Spinal cord (tissue), 10 donors: ENCODE results near the gene RNLS. TPM values are rescaled to one million over a fixed set of nuclear protein-coding genes. Genes with fewer than 3 reads are reported as not detected.
A peak's percentile ranks its signal among the peaks of the same experiment; 100 is the strongest.

Experiments used
- DNase-seq, 6 donors: peaks; one replicate each; pipeline versions ENCODE4 v3.0.0 to v3.0.0-alpha.2; 2013 to 2015; ENCODE audit warnings: low spot score in 6 of 6, low read depth in 4 of 6
- H3K27ac ChIP-seq: one replicate; pipeline ENCODE4 v1.5.1; 2013; ENCODE audit warnings: low read depth, low read length, control low read depth
- H3K27me3 ChIP-seq: one replicate; pipeline ENCODE4 v1.6.1; 2013; ENCODE audit warnings: low read length; ENCODE audit not compliant: control insufficient read depth, insufficient read depth
- H3K36me3 ChIP-seq: one replicate; pipeline ENCODE4 v1.6.1; 2013; ENCODE audit warnings: low read length; ENCODE audit not compliant: control insufficient read depth, insufficient read depth
- H3K4me1 ChIP-seq: one replicate; pipeline ENCODE4 v1.6.1; 2013; ENCODE audit warnings: low read length; ENCODE audit not compliant: control insufficient read depth, insufficient read depth
- H3K4me3 ChIP-seq: one replicate; pipeline ENCODE4 v1.5.1; 2013; ENCODE audit warnings: low read depth, low read length, control low read depth
- H3K9me3 ChIP-seq: one replicate; pipeline ENCODE4 v1.6.1; 2013; ENCODE audit warnings: low read length; ENCODE audit not compliant: control insufficient read depth, insufficient read depth
- WGBS: methylation state at CpG from one replicate; pipeline ENCODE4 v1.1.5; 2013; ENCODE audit warnings: missing lambda C conversion rate; ENCODE audit not compliant: insufficient coverage; 5-methylcytosine and 5-hydroxymethylcytosine counted together
- polyA plus RNA-seq, 2 donors: library from polyadenylated mRNA; unstranded; fragments of 120-200 nt; gene quantifications; one replicate each; pipeline ENCODE4 v1.2.1, GENCODE V29; 2013; ENCODE audit not compliant: insufficient read length in 2 of 2
- small RNA-seq: library from RNA; depleted of rRNA; stranded (forward); fragments of <200 nt; gene quantifications from one replicate; pipeline ENCODE3, GENCODE V24; 2014; ENCODE audit warnings: low replicate concordance
- total RNA-seq, 2 donors: library from RNA; depleted of rRNA in 1 of 2; stranded (reverse); fragments of 120-200 nt in 1 of 2; fragments of >200 nt in 1 of 2; gene quantifications; one replicate each; pipeline versions ENCODE4 v1.2.3 to v1.2.4, GENCODE V29; 2013 to 2014
- donor health status: healthy.

RNLS gene
- total and polyA plus RNA-seq, 4 donors = 6.1 to 16.1 (median 7.7) TPM

GRCh38 chr10:88228130-88228529, 355.0 kb downstream of the RNLS start:
- H3K27me3 ChIP-seq = no peaks in the 10 kb centered on the region
- WGBS = 92% methylated on average over 4 of the region's 4 CpGs

GRCh38 chr10:88227342-88228018, 355.6 kb downstream of the RNLS start:
- 73% methylated on average over 8 of the region's 8 CpGs for WGBS
- Histone ChIP-seq H3K4me3 (no peak overlapping the region), H3K27me3 (no peaks in the 10 kb centered on the region), H3K36me3 (no peaks in the 10 kb centered on the region), H3K9me3 (no peaks in the 10 kb centered on the region), H3K4me1 (peaks cover 6% of the 10 kb centered on the region), H3K27ac (peak overlapping the region; percentile 54)
- peak in 2 of 6 donors; percentile 16 to 23 for DNase-seq

More at GRCh38 chr10:88228130-88228529, 355.0 kb downstream of the RNLS start:
- peaks cover 13% of the 10 kb centered on the region for H3K4me1 ChIP-seq
- peak overlapping the region; percentile 54 for H3K27ac ChIP-seq
- H3K4me3 ChIP-seq = no peak overlapping the region
- H3K9me3 ChIP-seq = peaks cover 1% of the 10 kb centered on the region
- H3K36me3 ChIP-seq = no peaks in the 10 kb centered on the region
- DNase-seq = no peak

GRCh38 chr10:88226891-88227290, 356.2 kb downstream of the RNLS start:
- WGBS = no CpG with 5 or more reads among the region's 1 CpG
- Histone ChIP-seq H3K9me3 (no peaks in the 10 kb centered on the region), H3K4me3 (no peak overlapping the region), H3K36me3 (no peaks in the 10 kb centered on the region), H3K27ac (peak overlapping the region; percentile 54), H3K27me3 (no peaks in the 10 kb centered on the region), H3K4me1 (peaks cover under 1% of the 10 kb centered on the region)
- no peak for DNase-seq

- H3K4me3 ChIP-seq = no peak overlapping the region
- no peaks in the 10 kb centered on the region for H3K27me3 ChIP-seq
- H3K36me3 ChIP-seq = no peaks in the 10 kb centered on the region
- H3K4me1 ChIP-seq = no peaks in the 10 kb centered on the region
- WGBS = no CpG with 5 or more reads among the region's 2 CpGs
- peak overlapping the region; percentile 6 for H3K27ac ChIP-seq
- no peaks in the 10 kb centered on the region for H3K9me3 ChIP-seq
- DNase-seq = no peak
Measured at GRCh38 chr10:88226071-88226659, 357.0 kb downstream of the RNLS start.

Small RNAs within 50 kb of the gene (small RNA-seq; reads per million reads assigned to genes)
- gene AL353149.1 = not detected
- not detected for gene RF00019

Other genes starting within 250 kb of the RNLS start
- gene LIPJ, start 3.4 kb upstream of the RNLS start, total RNA-seq = under 1 TPM; 0.28 to 0.40 TPM
- gene LIPJ, start 3.4 kb upstream of the RNLS start, polyA plus RNA-seq = under 1 TPM; 0.30 to 0.73 TPM
- not detected for gene LIPF, start 81.1 kb upstream of the RNLS start, total RNA-seq
- gene LIPF, start 81.1 kb upstream of the RNLS start, polyA plus RNA-seq = not detected
- not detected for gene LIPK, start 122.9 kb upstream of the RNLS start, total RNA-seq
- gene LIPK, start 122.9 kb upstream of the RNLS start, polyA plus RNA-seq = not detected
- under 1 TPM in 1 of 2 donors, not detected in 1; 0.30 TPM for gene LIPN, start 176.7 kb upstream of the RNLS start, total RNA-seq
- gene LIPN, start 176.7 kb upstream of the RNLS start, polyA plus RNA-seq = not detected
- not detected for gene LIPM, start 219.4 kb upstream of the RNLS start, total RNA-seq
- gene LIPM, start 219.4 kb upstream of the RNLS start, polyA plus RNA-seq = under 1 TPM in 1 of 2 donors, not detected in 1; 0.21 TPM